Naive B cell (primary cell): ENCODE measurements around the gene TSTD1. TPM values are rescaled to one million over a fixed set of nuclear protein-coding genes. Genes with fewer than 3 reads are reported as not detected.
"Not testable (repeated sequence)": the region's sequence is repeated elsewhere in the genome, so short reads cannot be mapped to it uniquely, and the experiment has no call there.

Experiments
- ATAC-seq, 2 donors: fragments of 150-1000 bp; cut with Tn5 transposase; 2 replicates each; pipeline ENCODE4 v1.10.0; 2021; ENCODE audit warnings: low read depth in 2 of 2, mild to moderate bottlenecking in 2 of 2, moderate library complexity in 2 of 2
- DNase-seq: peaks from one replicate; pipeline ENCODE4 v3.0.0; 2022
- H3K27ac Mint-ChIP-seq, 6 donors: one replicate each; pipeline ENCODE4 v1.8.0; 2020 to 2022; ENCODE audit warnings: mild to moderate bottlenecking in 6 of 6, mixed read lengths in 6 of 6, moderate library complexity in 5 of 6, inconsistent platforms in 2 of 6
- H3K27me3 Mint-ChIP-seq, 3 donors: one replicate each; pipeline ENCODE4 v1.8.0; 2021 to 2022; ENCODE audit warnings: mixed read lengths in 3 of 3, mild to moderate bottlenecking in 1 of 3
- H3K36me3 Mint-ChIP-seq, 2 donors: one replicate each; pipeline ENCODE4 v1.8.0; 2020 to 2022; ENCODE audit warnings: mixed read lengths in 2 of 2, inconsistent platforms in 1 of 2, mild to moderate bottlenecking in 1 of 2
- H3K4me1 Mint-ChIP-seq, 3 donors: one replicate each; pipeline ENCODE4 v1.8.0; 2020 to 2022; ENCODE audit warnings: mixed read lengths in 3 of 3, inconsistent platforms in 1 of 3, mild to moderate bottlenecking in 1 of 3, moderate library complexity in 1 of 3
- H3K4me3 Mint-ChIP-seq, 8 donors: one replicate each; pipeline ENCODE4 v1.8.0; 2020 to 2022; ENCODE audit warnings: mild to moderate bottlenecking in 8 of 8, mixed read lengths in 8 of 8, moderate library complexity in 8 of 8, inconsistent platforms in 2 of 8
- H3K9me3 Mint-ChIP-seq, 7 donors: one replicate each; pipeline ENCODE4 v1.8.0; 2020 to 2022; ENCODE audit warnings: mixed read lengths in 7 of 7, mild to moderate bottlenecking in 5 of 7, inconsistent platforms in 2 of 7, moderate library complexity in 1 of 7
- polyA plus RNA-seq, 6 donors: library from polyadenylated mRNA; unstranded; fragments of 300-500 nt; fragmentation: Illumina TruSeq; gene quantifications; one replicate each; pipeline ENCODE4 v1.2.3, GENCODE V29; 2021; ENCODE audit warnings: low read depth in 6 of 6

The TSTD1 gene
- polyA plus RNA-seq, 6 donors from 2014 or later = 477 to 790 (median 657) TPM

DNA sequence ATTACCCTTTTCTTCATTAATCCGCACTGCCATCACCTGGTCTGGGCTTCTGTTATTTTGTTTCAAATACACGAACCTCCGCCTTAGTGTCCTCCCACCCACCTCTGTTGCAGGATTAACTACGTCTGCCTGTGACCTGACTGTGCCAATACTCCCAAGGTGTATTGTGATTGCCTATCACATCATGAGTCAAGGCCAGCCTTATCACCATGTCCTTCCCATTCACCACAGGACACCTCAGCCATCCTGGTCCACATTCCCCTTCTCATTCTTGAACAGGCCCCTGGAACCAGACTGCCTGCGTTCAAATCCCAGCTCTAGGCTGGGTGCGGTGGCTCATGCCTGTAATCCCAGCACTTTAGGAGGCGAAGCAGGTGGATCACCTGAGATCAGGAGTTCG is 32.2 kb downstream of the TSTD1 start:
- Mint-ChIP-seq H3K27ac (peak overlapping the region in 3 of 6 donors; percentile 22 to 85 (median 81)), H3K27me3 (no peaks in the 10 kb centered on the region), H3K4me1 (peaks cover 0 to 4% (median 0%) of the 10 kb centered on the region in 3 donors), H3K4me3 (no peak overlapping the region), H3K9me3 (no peaks in the 10 kb centered on the region), H3K36me3 (no peaks in the 10 kb centered on the region)
- DNase-seq (no peak), ATAC-seq (no peak)

DNA sequence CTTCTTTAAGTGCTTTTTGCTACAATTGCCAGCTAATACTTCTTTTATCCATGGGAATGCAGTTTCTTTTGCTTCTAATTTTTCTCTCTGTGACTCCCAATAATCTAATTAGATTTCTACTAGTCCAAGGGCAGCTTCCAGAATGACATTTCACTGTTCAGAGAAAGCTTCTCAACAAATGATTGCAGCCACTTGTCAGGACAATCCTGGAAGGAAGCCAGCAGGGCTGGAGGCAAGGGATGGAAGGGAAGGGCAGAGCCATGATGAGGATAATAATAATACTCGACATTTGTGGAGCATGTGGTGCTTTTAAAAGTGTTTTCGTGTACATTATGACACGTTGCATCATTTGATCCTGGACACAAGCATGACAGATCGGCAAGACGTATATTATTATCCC is 37.2 kb downstream of the TSTD1 start:
- H3K27ac Mint-ChIP-seq = peak overlapping the region in 1 of 6 donors; percentile 69
- H3K9me3 Mint-ChIP-seq = no peaks in the 10 kb centered on the region
- H3K36me3 Mint-ChIP-seq = peaks cover 5 to 8% of the 10 kb centered on the region in 2 donors
- H3K4me3 Mint-ChIP-seq = no peak overlapping the region
- DNase-seq (no peak), ATAC-seq (no peak)
- peaks cover 5 to 10% (median 5%) of the 10 kb centered on the region in 3 donors for H3K4me1 Mint-ChIP-seq
- H3K27me3 Mint-ChIP-seq = no peaks in the 10 kb centered on the region

DNA sequence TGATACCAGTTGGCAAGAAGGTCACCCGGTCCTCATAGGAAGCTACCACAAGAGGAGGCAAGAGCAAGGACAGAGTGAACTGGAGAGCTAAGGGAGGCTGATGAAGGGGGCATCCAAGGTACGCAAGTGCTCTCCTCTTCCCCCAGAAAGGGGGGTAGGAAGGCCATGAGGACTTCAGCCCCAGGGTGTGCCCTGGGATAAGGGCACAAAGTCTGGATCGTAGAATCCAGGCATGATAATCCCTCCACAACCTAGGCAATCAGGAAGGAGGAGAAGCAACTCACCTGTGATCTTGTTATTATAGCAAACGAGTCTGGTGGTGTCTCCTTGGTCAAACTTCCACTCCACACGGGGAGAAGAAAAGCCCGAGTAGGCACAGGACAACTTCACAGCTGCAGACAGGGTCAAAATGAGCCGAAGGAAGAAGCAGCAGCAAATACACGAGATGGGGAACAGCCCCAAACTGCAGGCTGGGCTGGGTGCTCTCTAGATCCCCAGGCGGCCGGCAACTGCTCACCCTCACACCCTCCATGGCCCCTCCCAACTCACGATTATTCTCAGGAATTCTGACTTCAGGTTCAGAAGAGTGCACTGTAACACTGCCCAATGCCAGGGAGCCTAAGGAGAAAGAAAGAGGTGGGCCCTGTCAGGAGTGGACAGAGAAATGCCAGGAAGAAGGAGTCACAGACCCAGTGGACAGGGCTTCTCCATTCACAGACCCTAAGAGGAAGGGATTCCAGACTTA is 37.9 kb downstream of the TSTD1 start:
- Mint-ChIP-seq H3K9me3 (no peaks in the 10 kb centered on the region), H3K27ac (no peak overlapping the region), H3K27me3 (no peaks in the 10 kb centered on the region), H3K4me3 (no peak overlapping the region), H3K4me1 (peaks cover 5 to 10% (median 5%) of the 10 kb centered on the region in 3 donors), H3K36me3 (peaks cover 5 to 8% of the 10 kb centered on the region in 2 donors)
- ATAC-seq = no peak
- DNase-seq = no peak

DNA sequence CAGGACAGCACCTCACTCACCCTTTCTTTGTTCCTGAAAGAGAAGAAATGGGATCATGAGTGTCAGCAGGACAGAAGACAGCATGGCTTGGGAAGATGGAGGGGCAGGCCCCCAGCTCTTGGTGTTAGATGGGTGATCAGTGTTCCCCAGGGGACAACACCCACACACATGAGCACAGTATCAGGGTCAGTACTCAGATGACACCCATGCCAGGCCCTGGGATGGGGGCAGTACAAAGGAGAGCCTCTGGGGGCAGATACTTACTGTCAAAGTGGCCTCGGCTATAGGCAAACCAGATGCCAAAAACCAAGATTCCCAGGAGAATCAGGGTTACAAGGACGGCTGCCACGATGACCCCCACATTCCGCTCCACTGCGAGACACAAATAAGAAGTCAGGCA is 39.4 kb downstream of the TSTD1 start:
- Mint-ChIP-seq H3K9me3 (no peaks in the 10 kb centered on the region), H3K27ac (peak overlapping the region in 1 of 6 donors; percentile 53), H3K36me3 (peaks cover 5 to 8% of the 10 kb centered on the region in 2 donors), H3K27me3 (no peaks in the 10 kb centered on the region), H3K4me1 (peaks cover 5 to 10% (median 5%) of the 10 kb centered on the region in 3 donors), H3K4me3 (no peak overlapping the region)
- ATAC-seq (no peak), DNase-seq (no peak)

DNA sequence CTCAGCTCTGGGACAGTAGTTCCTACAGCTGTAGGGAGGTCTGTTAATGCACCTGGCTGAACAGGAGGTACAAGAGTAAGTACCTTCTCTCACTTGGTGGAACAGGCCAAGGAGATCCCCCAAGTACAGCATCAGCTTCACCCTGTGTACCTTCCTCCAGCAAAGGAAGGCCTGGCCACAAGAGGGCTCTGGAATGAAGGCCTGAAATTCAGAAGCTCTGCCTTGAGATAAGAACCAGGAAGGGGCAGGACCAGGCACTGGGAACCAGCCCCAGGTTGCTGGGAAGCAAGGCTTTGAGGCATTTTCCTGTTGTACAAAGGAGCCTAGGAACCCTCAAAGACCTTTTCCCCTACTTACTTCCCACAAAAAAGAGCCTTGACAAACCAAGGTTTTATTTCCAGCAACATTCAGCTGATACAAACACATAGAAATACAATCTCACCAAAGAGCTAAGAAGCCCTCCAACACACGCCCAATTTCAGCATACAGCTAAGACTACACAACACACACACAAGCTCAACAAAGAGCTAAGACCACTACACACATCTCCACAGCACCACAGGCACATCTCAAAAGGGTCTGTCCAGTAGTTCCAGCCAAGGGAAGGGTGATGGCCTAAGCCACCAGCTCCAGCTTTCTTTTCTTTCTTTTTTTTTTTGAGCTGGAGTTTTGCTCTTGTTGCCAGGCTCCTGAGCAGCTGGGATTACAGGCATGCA is 41.3 kb downstream of the TSTD1 start:
- no peak overlapping the region for H3K4me3 Mint-ChIP-seq
- H3K4me1 Mint-ChIP-seq = peaks cover 5 to 10% (median 5%) of the 10 kb centered on the region in 3 donors
- H3K36me3 Mint-ChIP-seq = peaks cover 5 to 8% of the 10 kb centered on the region in 2 donors

DNA sequence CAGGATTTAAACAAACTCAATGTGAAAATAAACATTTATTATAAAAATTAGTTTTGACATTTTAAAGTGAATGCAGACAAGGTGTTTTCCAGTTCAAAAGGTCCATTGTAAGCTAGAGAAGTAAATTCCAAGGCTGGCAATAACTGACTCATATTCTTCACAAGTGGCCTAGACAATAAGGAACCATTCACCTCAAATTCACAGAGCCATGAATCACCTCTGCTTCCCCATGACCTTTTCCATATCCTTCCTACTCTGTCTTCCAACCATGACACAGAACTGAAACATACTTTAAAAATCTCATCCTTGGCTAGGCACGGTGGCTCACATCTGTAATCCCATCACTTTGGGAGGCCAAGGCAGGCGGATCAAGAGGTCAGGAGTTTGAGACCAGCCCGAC is 42.6 kb downstream of the TSTD1 start:
- no peak for ATAC-seq
- H3K4me1 Mint-ChIP-seq = peaks cover 5 to 10% (median 5%) of the 10 kb centered on the region in 3 donors
- peaks cover 5 to 8% of the 10 kb centered on the region in 2 donors for H3K36me3 Mint-ChIP-seq
- no peaks in the 10 kb centered on the region for H3K27me3 Mint-ChIP-seq
- DNase-seq = no peak
- H3K9me3 Mint-ChIP-seq = no peaks in the 10 kb centered on the region
- no peak overlapping the region for H3K4me3 Mint-ChIP-seq
- peak overlapping the region in 1 of 6 donors; percentile 3 for H3K27ac Mint-ChIP-seq

More for the DNA sequence above, 41.3 kb downstream of the TSTD1 start:
- H3K9me3 Mint-ChIP-seq = no peaks in the 10 kb centered on the region
- ATAC-seq = peak; percentile 91 to 94
- H3K27me3 Mint-ChIP-seq = no peaks in the 10 kb centered on the region
- peak; percentile 25 for DNase-seq
- H3K27ac Mint-ChIP-seq = peak overlapping the region in 4 of 6 donors; percentile 5 to 71 (median 60)

DNA sequence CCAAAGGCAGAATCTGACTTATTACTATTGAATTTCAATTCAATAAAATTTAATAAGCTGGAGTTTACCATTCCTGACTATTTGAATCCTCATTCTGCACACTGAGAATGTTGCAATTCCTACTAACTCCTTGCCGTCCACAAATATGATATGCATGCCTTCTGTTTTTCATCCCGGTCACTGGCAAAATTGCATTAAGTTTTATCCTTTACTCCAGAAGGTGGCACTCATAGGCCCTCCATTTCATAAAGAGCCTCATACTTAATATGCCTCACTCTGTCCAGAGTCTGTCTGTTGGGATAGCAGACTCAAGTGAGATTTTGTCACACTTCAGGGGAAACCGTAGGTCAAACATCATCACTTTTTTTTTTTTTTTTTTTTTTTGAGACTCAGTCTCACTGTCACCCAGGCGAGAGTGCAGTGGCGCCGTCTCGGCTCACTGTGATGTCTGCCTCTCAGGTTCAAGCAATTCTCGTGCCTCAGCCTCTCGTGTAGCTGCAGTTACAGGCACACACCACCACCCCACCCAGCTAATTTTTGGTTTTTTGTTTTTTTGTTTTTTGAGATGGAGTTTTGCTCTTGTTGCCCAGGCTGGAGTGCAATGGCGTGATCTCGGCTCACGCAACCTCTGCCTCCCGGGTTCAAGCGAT is 45.1 kb downstream of the TSTD1 start:
- Mint-ChIP-seq H3K9me3 (no peaks in the 10 kb centered on the region), H3K27me3 (no peaks in the 10 kb centered on the region), H3K4me1 (peaks cover 5 to 19% (median 12%) of the 10 kb centered on the region in 3 donors), H3K4me3 (no peak overlapping the region), H3K36me3 (no peaks in the 10 kb centered on the region), H3K27ac (no peak overlapping the region)
- ATAC-seq (no peak), DNase-seq (no peak)

DNA sequence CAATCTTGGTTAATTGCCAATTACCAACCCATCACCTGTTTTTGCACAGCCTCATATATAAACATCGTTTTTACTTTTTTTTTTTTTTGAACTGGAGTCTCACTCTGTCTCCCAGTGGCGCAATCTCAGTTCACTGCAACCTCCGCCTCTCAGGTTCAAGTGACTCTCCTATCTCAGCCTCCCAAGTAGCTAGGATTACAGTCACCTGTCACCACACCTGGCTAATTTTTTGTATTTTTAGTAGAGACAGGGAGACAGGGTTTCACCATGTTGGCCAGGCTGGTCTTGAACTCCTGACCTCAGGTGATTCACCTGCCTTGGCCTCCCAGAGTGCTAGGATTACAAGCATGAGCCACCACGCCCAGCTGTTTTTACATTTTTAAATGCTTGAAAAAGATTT is 46.7 kb downstream of the TSTD1 start:
- H3K27me3 Mint-ChIP-seq, H3K36me3 Mint-ChIP-seq, H3K4me1 Mint-ChIP-seq, H3K27ac Mint-ChIP-seq, H3K9me3 Mint-ChIP-seq, DNase-seq, ATAC-seq, H3K4me3 Mint-ChIP-seq: not testable (repeated sequence)

Other genes with a start within 250 kb of the TSTD1 start
- gene LY9, start 242.8 kb downstream of the TSTD1 start, polyA plus RNA-seq = 100 to 1,000 TPM; 143 to 230 (median 167) TPM
- under 1 TPM in 5 of 6 donors, not detected in 1; 0.32 to 0.97 (median 0.71) TPM for gene CD244, start 176.1 kb downstream of the TSTD1 start, polyA plus RNA-seq
- gene ITLN1, start 153.8 kb downstream of the TSTD1 start, polyA plus RNA-seq = not detected
- not detected for gene ITLN2, start 84.2 kb downstream of the TSTD1 start, polyA plus RNA-seq
- gene F11R, start 17.8 kb downstream of the TSTD1 start, polyA plus RNA-seq = 1 to 10 TPM; 5.2 to 9.2 (median 6.7) TPM
- gene USF1, start 7.0 kb upstream of the TSTD1 start, polyA plus RNA-seq = 10 to 100 TPM in 3 of 6 donors, 1 to 10 TPM in 3; 4.4 to 23.9 (median 9.7) TPM
- 100 to 1,000 TPM in 1 of 6 donors, 10 to 100 TPM in 5; 42.4 to 154 (median 82.6) TPM for gene ARHGAP30, start 30.9 kb upstream of the TSTD1 start, polyA plus RNA-seq
- not detected for gene NECTIN4, start 50.6 kb upstream of the TSTD1 start, polyA plus RNA-seq
- gene KLHDC9, start 59.4 kb upstream of the TSTD1 start, polyA plus RNA-seq = 1 to 10 TPM in 5 of 6 donors, not detected in 1; 1.3 to 4.4 (median 2.3) TPM
- 10 to 100 TPM; 64.0 to 93.7 (median 88.7) TPM for gene PFDN2, start 79.1 kb upstream of the TSTD1 start, polyA plus RNA-seq
- gene NIT1, start 79.1 kb upstream of the TSTD1 start, polyA plus RNA-seq = 10 to 100 TPM; 21.3 to 30.1 (median 25.6) TPM
- 10 to 100 TPM; 36.4 to 55.3 (median 39.2) TPM for gene DEDD, start 93.7 kb upstream of the TSTD1 start, polyA plus RNA-seq
- gene UFC1, start 115.0 kb upstream of the TSTD1 start, polyA plus RNA-seq = 100 to 1,000 TPM; 119 to 151 (median 133) TPM
- gene USP21, start 120.5 kb upstream of the TSTD1 start, polyA plus RNA-seq = 10 to 100 TPM; 13.1 to 33.0 (median 18.5) TPM
- gene PPOX, start 127.5 kb upstream of the TSTD1 start, polyA plus RNA-seq = 10 to 100 TPM; 12.7 to 20.3 (median 14.0) TPM
- gene B4GALT3, start 138.5 kb upstream of the TSTD1 start, polyA plus RNA-seq = 10 to 100 TPM; 37.8 to 51.6 (median 45.6) TPM
- gene ADAMTS4, start 160.1 kb upstream of the TSTD1 start, polyA plus RNA-seq = under 1 TPM in 1 of 6 donors, not detected in 5; 0.03 TPM
- 10 to 100 TPM; 66.1 to 98.8 (median 87.7) TPM for gene NDUFS2, start 163.4 kb upstream of the TSTD1 start, polyA plus RNA-seq
- gene FCER1G, start 176.3 kb upstream of the TSTD1 start, polyA plus RNA-seq = 10 to 100 TPM in 4 of 6 donors, 1 to 10 TPM in 2; 4.9 to 28.0 (median 12.4) TPM
- not detected for gene APOA2, start 184.7 kb upstream of the TSTD1 start, polyA plus RNA-seq
- 1 to 10 TPM; 1.5 to 5.8 (median 4.4) TPM for gene TOMM40L, start 187.1 kb upstream of the TSTD1 start, polyA plus RNA-seq
- gene NR1I3, start 199.2 kb upstream of the TSTD1 start, polyA plus RNA-seq = not detected
- gene PCP4L1, start 219.8 kb upstream of the TSTD1 start, polyA plus RNA-seq = not detected